ENCODE measurements around the gene PTPRF.

The PTPRF gene

GRCh38 chr1:43549921-43550597 lies 19.4 kb downstream of the PTPRF start:
- Histone ChIP-seq H3K9me3 (ENCODE audit: control insufficient read depth in 2 of 2, low read length in 2 of 2) (no peaks in the 10 kb centered on the region), H3K4me1 (ENCODE audit: control insufficient read depth in 2 of 2, insufficient read depth in 2 of 2, low read length in 2 of 2) (peaks cover 74 to 77% of the 10 kb centered on the region in 2 donors), H3K36me3 (ENCODE audit: control insufficient read depth in 2 of 2, insufficient read depth in 2 of 2, low read length in 2 of 2) (peaks cover 11 to 23% of the 10 kb centered on the region in 2 donors), H3K4me3 (ENCODE audit: low read length in 2 of 2) (peak overlapping the region; percentile 64 to 73), H3K27ac (ENCODE audit: low read depth in 2 of 2, low read length in 2 of 2) (peak overlapping the region; percentile 97), H3K27me3 (ENCODE audit: control insufficient read depth in 2 of 2, insufficient read depth in 2 of 2, low read length in 2 of 2) (no peaks in the 10 kb centered on the region), H3K9ac (ENCODE audit: low read depth in 1 of 2, low read length in 2 of 2) (peak overlapping the region; percentile 72 to 74)

DNA sequence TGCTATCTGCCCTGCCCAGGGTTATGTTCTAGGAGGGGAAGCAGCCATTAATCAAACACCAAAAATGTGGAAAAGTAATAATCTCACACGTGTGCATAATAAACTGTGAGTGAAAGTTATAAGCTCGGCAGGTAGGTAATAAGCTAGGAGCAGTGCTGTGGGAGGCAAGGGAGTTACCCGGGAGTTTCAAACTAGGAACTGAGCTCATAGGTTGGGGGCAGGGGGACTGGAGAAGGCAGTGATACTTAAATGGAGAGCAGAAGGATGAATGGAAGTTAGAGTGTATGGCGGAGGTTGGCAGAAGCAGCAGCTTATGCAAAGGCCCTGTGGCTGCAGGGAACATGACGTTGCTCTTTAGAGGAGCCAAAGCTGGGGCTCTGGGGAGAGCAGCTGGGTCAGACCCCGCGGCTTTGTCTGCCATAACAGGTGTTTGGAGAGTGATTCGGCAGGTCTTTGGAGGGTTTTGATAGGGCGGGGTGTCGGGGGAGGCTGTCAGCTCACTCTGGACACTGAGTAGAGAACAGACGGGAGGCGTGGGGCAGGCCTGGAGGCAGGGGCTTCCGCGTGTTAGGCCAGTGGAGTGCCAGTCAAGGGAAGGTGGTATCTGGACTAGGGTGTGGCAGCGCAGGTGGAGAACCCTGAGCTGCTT lies 20.0 kb downstream of the PTPRF start:
- H3K9me3 ChIP-seq (ENCODE audit: control insufficient read depth in 2 of 2, low read length in 2 of 2): no peaks in the 10 kb centered on the region
- peak overlapping the region; percentile 97 for H3K27ac ChIP-seq (ENCODE audit: low read depth in 2 of 2, low read length in 2 of 2)
- H3K4me3 ChIP-seq (ENCODE audit: low read length in 2 of 2): peak overlapping the region; percentile 64 to 73
- peak overlapping the region; percentile 72 to 74 for H3K9ac ChIP-seq (ENCODE audit: low read depth in 1 of 2, low read length in 2 of 2)
- peaks cover 68 to 71% of the 10 kb centered on the region in 2 donors for H3K4me1 ChIP-seq (ENCODE audit: control insufficient read depth in 2 of 2, insufficient read depth in 2 of 2, low read length in 2 of 2)
- no peaks in the 10 kb centered on the region for H3K27me3 ChIP-seq (ENCODE audit: control insufficient read depth in 2 of 2, insufficient read depth in 2 of 2, low read length in 2 of 2)
- peaks cover 13 to 22% of the 10 kb centered on the region in 2 donors for H3K36me3 ChIP-seq (ENCODE audit: control insufficient read depth in 2 of 2, insufficient read depth in 2 of 2, low read length in 2 of 2)

DNA sequence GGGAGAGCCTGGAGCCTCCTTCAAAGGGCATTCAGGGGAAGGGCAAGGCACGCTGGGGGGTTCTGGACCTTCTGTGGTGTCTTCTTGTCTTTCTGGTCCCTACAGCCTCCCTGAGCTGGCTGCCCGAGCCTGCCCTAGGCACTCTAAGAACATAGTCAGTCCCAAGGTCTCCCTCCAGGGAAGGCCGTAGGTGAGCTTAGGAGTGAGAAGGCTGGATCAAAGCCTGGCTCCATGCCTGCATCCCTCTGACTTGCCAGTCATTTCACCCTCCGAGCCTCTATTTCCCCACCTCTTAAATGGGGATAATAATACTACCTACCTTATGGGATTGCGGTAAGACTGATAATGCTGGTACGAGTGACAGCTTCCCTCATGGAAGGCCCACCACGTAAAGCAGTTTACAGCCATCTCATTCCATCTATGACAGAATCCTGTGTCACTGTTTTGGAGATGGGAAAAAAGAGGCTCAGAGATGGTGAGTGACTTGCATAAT lies 20.8 kb downstream of the PTPRF start:
- H3K36me3 ChIP-seq (ENCODE audit: control insufficient read depth in 2 of 2, insufficient read depth in 2 of 2, low read length in 2 of 2): peaks cover 15 to 25% of the 10 kb centered on the region in 2 donors
- no peak overlapping the region for H3K4me3 ChIP-seq (ENCODE audit: low read length in 2 of 2)
- no peaks in the 10 kb centered on the region for H3K9me3 ChIP-seq (ENCODE audit: control insufficient read depth in 2 of 2, low read length in 2 of 2)
- peaks cover 65 to 66% of the 10 kb centered on the region in 2 donors for H3K4me1 ChIP-seq (ENCODE audit: control insufficient read depth in 2 of 2, insufficient read depth in 2 of 2, low read length in 2 of 2)
- H3K9ac ChIP-seq (ENCODE audit: low read depth in 1 of 2, low read length in 2 of 2): peak overlapping the region; percentile 63 to 72
- no peaks in the 10 kb centered on the region for H3K27me3 ChIP-seq (ENCODE audit: control insufficient read depth in 2 of 2, insufficient read depth in 2 of 2, low read length in 2 of 2)
- peak overlapping the region; percentile 97 for H3K27ac ChIP-seq (ENCODE audit: low read depth in 2 of 2, low read length in 2 of 2)

DNA sequence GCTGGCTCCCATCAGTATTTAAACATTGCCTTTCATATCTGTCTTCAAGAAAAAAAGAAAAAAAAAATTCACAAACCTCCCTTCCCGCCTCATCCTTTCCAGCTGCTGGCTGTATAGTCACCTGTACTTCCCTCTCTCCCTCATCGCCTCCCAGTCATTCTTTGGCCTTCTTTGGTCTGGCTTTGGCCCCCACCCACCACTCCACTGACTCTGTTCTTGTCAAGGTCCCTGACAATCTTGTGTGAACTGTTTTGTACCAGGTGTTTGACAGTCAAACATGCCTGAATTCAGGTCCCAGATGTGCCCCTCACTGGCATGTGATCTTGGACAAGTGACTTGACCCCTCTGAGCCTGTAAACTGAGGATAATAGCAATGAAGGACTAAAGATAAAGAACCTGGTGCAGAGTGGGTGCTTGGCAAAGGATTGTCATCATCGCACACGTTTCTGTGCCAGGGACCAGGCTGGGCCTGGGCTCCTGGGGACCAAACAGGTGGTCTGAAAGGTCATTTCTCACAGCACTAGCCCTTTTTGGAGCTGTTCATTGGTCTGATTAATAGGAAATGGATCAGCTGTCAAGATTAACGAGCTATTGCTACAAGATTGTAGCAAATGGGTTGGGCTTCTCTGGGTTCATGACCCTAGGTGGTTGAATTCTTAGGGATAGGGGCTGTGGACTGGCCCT lies 21.5 kb downstream of the PTPRF start:
- H3K27ac ChIP-seq (ENCODE audit: low read depth in 2 of 2, low read length in 2 of 2): peak overlapping the region; percentile 82 to 97
- no peak overlapping the region for H3K4me3 ChIP-seq (ENCODE audit: low read length in 2 of 2)
- no peaks in the 10 kb centered on the region for H3K9me3 ChIP-seq (ENCODE audit: control insufficient read depth in 2 of 2, low read length in 2 of 2)
- peaks cover 65 to 66% of the 10 kb centered on the region in 2 donors for H3K4me1 ChIP-seq (ENCODE audit: control insufficient read depth in 2 of 2, insufficient read depth in 2 of 2, low read length in 2 of 2)
- H3K36me3 ChIP-seq (ENCODE audit: control insufficient read depth in 2 of 2, insufficient read depth in 2 of 2, low read length in 2 of 2): peaks cover 15 to 24% of the 10 kb centered on the region in 2 donors
- H3K9ac ChIP-seq (ENCODE audit: low read depth in 1 of 2, low read length in 2 of 2): peak overlapping the region in 1 of 2 donors; percentile 54
- H3K27me3 ChIP-seq (ENCODE audit: control insufficient read depth in 2 of 2, insufficient read depth in 2 of 2, low read length in 2 of 2): no peaks in the 10 kb centered on the region

DNA sequence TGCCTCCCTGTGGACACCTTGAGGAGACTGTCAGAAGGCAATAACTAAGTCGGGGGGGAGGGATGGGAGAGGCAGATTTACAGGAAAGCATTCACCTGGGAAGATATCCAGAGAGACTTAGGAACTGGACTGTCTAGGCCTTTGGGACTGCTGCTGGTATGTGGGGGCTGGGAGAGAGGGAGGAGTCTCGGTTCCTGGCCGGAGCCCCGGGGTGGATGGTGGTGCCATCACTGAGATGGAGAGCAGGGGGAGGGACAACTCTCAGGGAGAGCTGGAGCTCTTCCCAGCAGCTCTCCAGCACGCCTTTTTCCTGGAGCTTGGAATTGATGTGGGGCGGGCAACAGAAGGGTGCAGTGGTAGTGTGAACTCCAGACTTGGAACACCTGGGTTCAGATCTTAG lies 22.1 kb downstream of the PTPRF start:
- H3K4me3 ChIP-seq (ENCODE audit: low read length in 2 of 2): no peak overlapping the region
- H3K9ac ChIP-seq (ENCODE audit: low read depth in 1 of 2, low read length in 2 of 2): peak overlapping the region; percentile 8 to 54
- H3K4me1 ChIP-seq (ENCODE audit: control insufficient read depth in 2 of 2, insufficient read depth in 2 of 2, low read length in 2 of 2): peaks cover 63 to 64% of the 10 kb centered on the region in 2 donors

GRCh38 chr1:43554444-43554992 lies 23.8 kb downstream of the PTPRF start:
- Histone ChIP-seq H3K4me3 (ENCODE audit: low read length in 2 of 2) (no peak overlapping the region), H3K27ac (ENCODE audit: low read depth in 2 of 2, low read length in 2 of 2) (peak overlapping the region in 1 of 2 donors; percentile 2), H3K4me1 (ENCODE audit: control insufficient read depth in 2 of 2, insufficient read depth in 2 of 2, low read length in 2 of 2) (peaks cover 60 to 64% of the 10 kb centered on the region in 2 donors), H3K9me3 (ENCODE audit: control insufficient read depth in 2 of 2, low read length in 2 of 2) (no peaks in the 10 kb centered on the region), H3K9ac (ENCODE audit: low read depth in 1 of 2, low read length in 2 of 2) (no peak overlapping the region), H3K36me3 (ENCODE audit: control insufficient read depth in 2 of 2, insufficient read depth in 2 of 2, low read length in 2 of 2) (peaks cover 15 to 20% of the 10 kb centered on the region in 2 donors), H3K27me3 (ENCODE audit: control insufficient read depth in 2 of 2, insufficient read depth in 2 of 2, low read length in 2 of 2) (no peaks in the 10 kb centered on the region)

More for the DNA sequence above, 22.1 kb downstream of the PTPRF start:
- peaks cover 15 to 20% of the 10 kb centered on the region in 2 donors for H3K36me3 ChIP-seq (ENCODE audit: control insufficient read depth in 2 of 2, insufficient read depth in 2 of 2, low read length in 2 of 2)
- H3K27me3 ChIP-seq (ENCODE audit: control insufficient read depth in 2 of 2, insufficient read depth in 2 of 2, low read length in 2 of 2): no peaks in the 10 kb centered on the region
- no peaks in the 10 kb centered on the region for H3K9me3 ChIP-seq (ENCODE audit: control insufficient read depth in 2 of 2, low read length in 2 of 2)
- H3K27ac ChIP-seq (ENCODE audit: low read depth in 2 of 2, low read length in 2 of 2): peak overlapping the region; percentile 82 to 97

GRCh38 chr1:43556782-43557181 lies 26.1 kb downstream of the PTPRF start:
- H3K27ac ChIP-seq (ENCODE audit: low read depth in 2 of 2, low read length in 2 of 2): peak overlapping the region; percentile 83 to 93
- H3K9ac ChIP-seq (ENCODE audit: low read depth in 1 of 2, low read length in 2 of 2): peak overlapping the region in 1 of 2 donors; percentile 54
- H3K36me3 ChIP-seq (ENCODE audit: control insufficient read depth in 2 of 2, insufficient read depth in 2 of 2, low read length in 2 of 2): peaks cover 20 to 40% of the 10 kb centered on the region in 2 donors
- no peak overlapping the region for H3K4me3 ChIP-seq (ENCODE audit: low read length in 2 of 2)
- H3K4me1 ChIP-seq (ENCODE audit: control insufficient read depth in 2 of 2, insufficient read depth in 2 of 2, low read length in 2 of 2): peaks cover 45 to 52% of the 10 kb centered on the region in 2 donors
- H3K9me3 ChIP-seq (ENCODE audit: control insufficient read depth in 2 of 2, low read length in 2 of 2): no peaks in the 10 kb centered on the region
- H3K27me3 ChIP-seq (ENCODE audit: control insufficient read depth in 2 of 2, insufficient read depth in 2 of 2, low read length in 2 of 2): no peaks in the 10 kb centered on the region

GRCh38 chr1:43557744-43558245 lies 27.1 kb downstream of the PTPRF start:
- peaks cover 39 to 42% of the 10 kb centered on the region in 2 donors for H3K4me1 ChIP-seq (ENCODE audit: control insufficient read depth in 2 of 2, insufficient read depth in 2 of 2, low read length in 2 of 2)
- H3K9me3 ChIP-seq (ENCODE audit: control insufficient read depth in 2 of 2, low read length in 2 of 2): no peaks in the 10 kb centered on the region
- peak overlapping the region; percentile 54 to 71 for H3K9ac ChIP-seq (ENCODE audit: low read depth in 1 of 2, low read length in 2 of 2)
- peak overlapping the region; percentile 93 for H3K27ac ChIP-seq (ENCODE audit: low read depth in 2 of 2, low read length in 2 of 2)
- H3K27me3 ChIP-seq (ENCODE audit: control insufficient read depth in 2 of 2, insufficient read depth in 2 of 2, low read length in 2 of 2): no peaks in the 10 kb centered on the region
- peaks cover 20 to 41% of the 10 kb centered on the region in 2 donors for H3K36me3 ChIP-seq (ENCODE audit: control insufficient read depth in 2 of 2, insufficient read depth in 2 of 2, low read length in 2 of 2)
- H3K4me3 ChIP-seq (ENCODE audit: low read length in 2 of 2): peak overlapping the region in 1 of 2 donors; percentile 28

- Histone ChIP-seq H3K36me3 (ENCODE audit: control insufficient read depth in 2 of 2, insufficient read depth in 2 of 2, low read length in 2 of 2) (peaks cover 20 to 37% of the 10 kb centered on the region in 2 donors), H3K4me3 (ENCODE audit: low read length in 2 of 2) (peak overlapping the region in 1 of 2 donors; percentile 28), H3K9me3 (ENCODE audit: control insufficient read depth in 2 of 2, low read length in 2 of 2) (no peaks in the 10 kb centered on the region), H3K9ac (ENCODE audit: low read depth in 1 of 2, low read length in 2 of 2) (peak overlapping the region; percentile 54 to 71), H3K27ac (ENCODE audit: low read depth in 2 of 2, low read length in 2 of 2) (peak overlapping the region; percentile 93), H3K27me3 (ENCODE audit: control insufficient read depth in 2 of 2, insufficient read depth in 2 of 2, low read length in 2 of 2) (no peaks in the 10 kb centered on the region), H3K4me1 (ENCODE audit: control insufficient read depth in 2 of 2, insufficient read depth in 2 of 2, low read length in 2 of 2) (peaks cover 33 to 36% of the 10 kb centered on the region in 2 donors)
Observed at GRCh38 chr1:43558346-43558841, 27.7 kb downstream of the PTPRF start.

Data from mucosa of rectum (tissue), 2 donors.